ENCODE results near the gene LRSAM1.

GRCh38 chr9:127543221-127543620 is 91.9 kb downstream of the LRSAM1 start:
- TF ChIP-seq CTCF (IDR thresholded peaks at IDR 0.05) (no peak), POLR2A (IDR thresholded peaks at IDR 0.05) (no peak)

All from esophagus squamous epithelium (tissue), 4 donors.